Measurements from ENCODE around the gene B4GALNT3. TPM values are rescaled to one million over a fixed set of nuclear protein-coding genes. Genes with fewer than 3 reads are reported as not detected.
A peak's percentile ranks its signal among the peaks of the same experiment; 100 is the strongest.

B4GALNT3 gene
- total RNA-seq, 1 experiment from 2014 or later = 23.3 TPM

GRCh38 chr12:484096-484495 is 24.4 kb downstream of the B4GALNT3 start:
- no peak overlapping the region for H3K18ac ChIP-seq (ENCODE audit: insufficient read length, low read depth, low read length)
- no peak overlapping the region for H3K27ac ChIP-seq (ENCODE audit: insufficient read length, low read depth, low read length)
- no CpG with 5 or more reads among the region's 11 CpGs for WGBS (ENCODE audit: extremely low coverage, insufficient read length, low lambda C conversion rate)
- H2AK5ac ChIP-seq (ENCODE audit: insufficient read length, low read length) = no peak overlapping the region
- no peaks in the 10 kb centered on the region for H3K4me1 ChIP-seq (ENCODE audit: insufficient read depth, low read length)
- TF ChIP-seq, protein P1, sequence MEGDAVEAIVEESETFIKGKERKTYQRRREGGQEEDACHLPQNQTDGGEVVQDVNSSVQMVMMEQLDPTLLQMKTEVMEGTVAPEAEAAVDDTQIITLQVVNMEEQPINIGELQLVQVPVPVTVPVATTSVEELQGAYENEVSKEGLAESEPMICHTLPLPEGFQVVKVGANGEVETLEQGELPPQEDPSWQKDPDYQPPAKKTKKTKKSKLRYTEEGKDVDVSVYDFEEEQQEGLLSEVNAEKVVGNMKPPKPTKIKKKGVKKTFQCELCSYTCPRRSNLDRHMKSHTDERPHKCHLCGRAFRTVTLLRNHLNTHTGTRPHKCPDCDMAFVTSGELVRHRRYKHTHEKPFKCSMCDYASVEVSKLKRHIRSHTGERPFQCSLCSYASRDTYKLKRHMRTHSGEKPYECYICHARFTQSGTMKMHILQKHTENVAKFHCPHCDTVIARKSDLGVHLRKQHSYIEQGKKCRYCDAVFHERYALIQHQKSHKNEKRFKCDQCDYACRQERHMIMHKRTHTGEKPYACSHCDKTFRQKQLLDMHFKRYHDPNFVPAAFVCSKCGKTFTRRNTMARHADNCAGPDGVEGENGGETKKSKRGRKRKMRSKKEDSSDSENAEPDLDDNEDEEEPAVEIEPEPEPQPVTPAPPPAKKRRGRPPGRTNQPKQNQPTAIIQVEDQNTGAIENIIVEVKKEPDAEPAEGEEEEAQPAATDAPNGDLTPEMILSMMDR (conservative IDR thresholded peaks at IDR 0.05) = no peak
- no peak overlapping the region for H4K8ac ChIP-seq (replicated peaks; ENCODE audit: insufficient read length, low read depth, low read length)
- H2BK15ac ChIP-seq (ENCODE audit: low read depth, low read length) = no peak overlapping the region
- no peak overlapping the region for H3K23ac ChIP-seq (ENCODE audit: insufficient read length, low read depth, low read length)
- no peak overlapping the region for H3K4me3 Mint-ChIP-seq
- no peaks in the 10 kb centered on the region; the same call in 1 of the 2 replicates for H3K27me3 Mint-ChIP-seq (ENCODE audit: low read depth)
- H2BK12ac ChIP-seq (ENCODE audit: insufficient read length, low read depth, low read length) = no peak overlapping the region
- no peak overlapping the region for H2BK5ac ChIP-seq (ENCODE audit: insufficient read length, low read length)
- DNase-seq = peak; percentile 24
- H3K14ac ChIP-seq (ENCODE audit: insufficient read depth, low read length) = no peak overlapping the region; the same call in 1 of the 2 replicates
- no peak overlapping the region for H3K4me2 ChIP-seq (ENCODE audit: insufficient read depth, insufficient read length, low read length)
- H3K56ac ChIP-seq (ENCODE audit: insufficient read length, low read depth, low read length) = no peak overlapping the region
- no peaks in the 10 kb centered on the region for H3K27me3 ChIP-seq (ENCODE audit: insufficient read depth, low read length)
- H3K4ac ChIP-seq (ENCODE audit: low read depth, low read length) = no peak overlapping the region
- no peaks in the 10 kb centered on the region for H4K20me1 ChIP-seq (ENCODE audit: control insufficient read depth, insufficient read depth, insufficient read length)
- no peak overlapping the region; a peak in 1 of 7 replicates for H3K27ac Mint-ChIP-seq
- H2BK20ac ChIP-seq (ENCODE audit: low read depth, low read length, poor library complexity, severe bottlenecking) = no peak overlapping the region
- H4K5ac ChIP-seq (ENCODE audit: insufficient read length, low read depth, low read length) = peak overlapping the region; percentile 25
- H3K9me3 ChIP-seq (ENCODE audit: control insufficient read depth, low read depth, low read length) = no peaks in the 10 kb centered on the region
- H4K91ac ChIP-seq (ENCODE audit: insufficient read length, low read depth, low read length) = no peak overlapping the region
- no peak overlapping the region for H2AFZ ChIP-seq (ENCODE audit: low read length)
- no peaks in the 10 kb centered on the region for H3K79me1 ChIP-seq (ENCODE audit: insufficient read depth, low read depth, low read length, poor library complexity, severe bottlenecking)
- H3K9me3 Mint-ChIP-seq = peaks cover 11 to 22% of the 10 kb centered on the region in 2 experiments
- no peak overlapping the region for H3K9ac ChIP-seq (ENCODE audit: extremely low read depth, insufficient read length, low read length)
- H2BK120ac ChIP-seq (ENCODE audit: low read depth, low read length, poor library complexity, severe bottlenecking) = no peak overlapping the region
- no peaks in the 10 kb centered on the region for H3K23me2 ChIP-seq (ENCODE audit: insufficient read length, low read depth, low read length, poor library complexity, severe bottlenecking)
- H3T11ph ChIP-seq (ENCODE audit: low read length) = no peak overlapping the region
- H3K79me2 ChIP-seq (ENCODE audit: insufficient read depth, low read length) = no peaks in the 10 kb centered on the region
- peaks cover 0 to 6% of the 10 kb centered on the region in 2 experiments; a peak in 1 of 4 replicates for H3K4me1 Mint-ChIP-seq
- H3K36me3 Mint-ChIP-seq (ENCODE audit: insufficient read depth in 1 of 3, low read depth in 3 of 3) = peaks cover 0 to 10% (median under 1%) of the 10 kb centered on the region in 3 experiments; a peak in 5 of 7 replicates

All from H9 (cell line).